Coronary artery (tissue), 2 donors: ENCODE results near the gene PTPRD.

Source experiments
- DNase-seq: peaks from one replicate; pipeline ENCODE4 v3.0.0-alpha.2; 2017; ENCODE audit warnings: low spot score
- H3K27ac ChIP-seq, 2 donors: fragments of 200-600 bp; sonication (generic); one replicate each; pipeline ENCODE4 v1.5.1; 2016 to 2019
- H3K4me3 ChIP-seq: fragments of 200-600 bp; sonication (generic); 2 replicates; pipeline ENCODE4 v1.5.1; 2016; ENCODE audit warnings: mild to moderate bottlenecking, moderate library complexity
- CTCF ChIP-seq: fragments of 200-600 bp; sonication (generic); IDR thresholded peaks from one replicate; pipeline ENCODE4 v1.5.1; 2019; ENCODE audit warnings: antibody characterized with exemption

The PTPRD gene

GRCh38 chr9:8812888-8813287 is 1799.9 kb downstream of the PTPRD start:
- DNase-seq: no peak
- no peak for TF ChIP-seq CTCF
- no peak overlapping the region for H3K4me3 ChIP-seq
- no peak overlapping the region for H3K27ac ChIP-seq

- no peak overlapping the region for H3K27ac ChIP-seq
- no peak for TF ChIP-seq CTCF
- DNase-seq: no peak
- H3K4me3 ChIP-seq: no peak overlapping the region
These were observed 1803.1 kb downstream of the PTPRD start for GRCh38 chr9:8809741-8810140.

- no peak overlapping the region for H3K4me3 ChIP-seq
- no peak for DNase-seq
- no peak for TF ChIP-seq CTCF
- H3K27ac ChIP-seq: no peak overlapping the region
These were observed 1806.7 kb downstream of the PTPRD start for GRCh38 chr9:8806150-8806549.

- no peak for TF ChIP-seq CTCF
- H3K27ac ChIP-seq: no peak overlapping the region
- DNase-seq: no peak
- H3K4me3 ChIP-seq: no peak overlapping the region
These were observed 1808.2 kb downstream of the PTPRD start for GRCh38 chr9:8804613-8805012.

- Histone ChIP-seq H3K4me3 (no peak overlapping the region), H3K27ac (no peak overlapping the region)
- TF ChIP-seq CTCF: no peak
- no peak for DNase-seq
These were observed 1810.6 kb downstream of the PTPRD start for GRCh38 chr9:8802242-8802641.

GRCh38 chr9:8800196-8800595 is 1812.6 kb downstream of the PTPRD start:
- H3K27ac ChIP-seq: no peak overlapping the region
- no peak overlapping the region for H3K4me3 ChIP-seq
- no peak for DNase-seq
- no peak for TF ChIP-seq CTCF

- no peak overlapping the region for H3K4me3 ChIP-seq
- no peak overlapping the region for H3K27ac ChIP-seq
- DNase-seq: no peak
- no peak for TF ChIP-seq CTCF
These were observed 1813.2 kb downstream of the PTPRD start for GRCh38 chr9:8799615-8800014.
